GM12872 (cell line): ENCODE results near the gene NCAPH2.

Experiments used
- TF ChIP-seq, protein P1 (sequence below): IDR thresholded peaks from 3 replicates; pipeline ENCODE4 v1.5.1; 2011; ENCODE audit warnings: low read depth, mild to moderate bottlenecking, low read length, moderate library complexity; ENCODE audit not compliant: insufficient read depth

Gene NCAPH2

DNA sequence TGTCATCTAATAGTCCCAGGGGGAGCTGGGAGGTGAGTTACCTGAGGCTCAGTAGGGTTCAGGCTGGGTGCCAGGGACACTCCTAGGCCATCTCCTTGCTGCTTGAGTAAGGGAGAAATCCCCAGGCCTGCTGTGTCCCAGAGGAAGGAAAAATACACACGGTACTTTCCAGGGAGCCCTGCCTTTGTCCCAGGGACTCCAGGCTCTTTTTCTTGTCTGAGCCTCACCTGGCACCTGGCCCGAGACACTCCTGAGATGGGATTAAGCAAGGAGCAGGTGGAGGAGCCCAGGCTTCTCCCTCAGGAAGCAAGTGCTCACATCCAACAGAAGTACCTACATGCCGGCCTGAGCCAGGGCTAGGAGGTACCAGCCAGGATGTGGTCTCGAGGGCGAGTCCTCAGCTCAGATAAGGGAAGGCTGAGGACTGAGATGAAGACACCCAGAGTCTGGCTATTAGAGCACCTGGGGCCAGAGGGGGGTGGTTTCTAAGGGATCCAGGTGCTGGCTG is 36.8 kb downstream of the NCAPH2 start:
- TF ChIP-seq, protein P1, sequence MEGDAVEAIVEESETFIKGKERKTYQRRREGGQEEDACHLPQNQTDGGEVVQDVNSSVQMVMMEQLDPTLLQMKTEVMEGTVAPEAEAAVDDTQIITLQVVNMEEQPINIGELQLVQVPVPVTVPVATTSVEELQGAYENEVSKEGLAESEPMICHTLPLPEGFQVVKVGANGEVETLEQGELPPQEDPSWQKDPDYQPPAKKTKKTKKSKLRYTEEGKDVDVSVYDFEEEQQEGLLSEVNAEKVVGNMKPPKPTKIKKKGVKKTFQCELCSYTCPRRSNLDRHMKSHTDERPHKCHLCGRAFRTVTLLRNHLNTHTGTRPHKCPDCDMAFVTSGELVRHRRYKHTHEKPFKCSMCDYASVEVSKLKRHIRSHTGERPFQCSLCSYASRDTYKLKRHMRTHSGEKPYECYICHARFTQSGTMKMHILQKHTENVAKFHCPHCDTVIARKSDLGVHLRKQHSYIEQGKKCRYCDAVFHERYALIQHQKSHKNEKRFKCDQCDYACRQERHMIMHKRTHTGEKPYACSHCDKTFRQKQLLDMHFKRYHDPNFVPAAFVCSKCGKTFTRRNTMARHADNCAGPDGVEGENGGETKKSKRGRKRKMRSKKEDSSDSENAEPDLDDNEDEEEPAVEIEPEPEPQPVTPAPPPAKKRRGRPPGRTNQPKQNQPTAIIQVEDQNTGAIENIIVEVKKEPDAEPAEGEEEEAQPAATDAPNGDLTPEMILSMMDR = no peak

DNA sequence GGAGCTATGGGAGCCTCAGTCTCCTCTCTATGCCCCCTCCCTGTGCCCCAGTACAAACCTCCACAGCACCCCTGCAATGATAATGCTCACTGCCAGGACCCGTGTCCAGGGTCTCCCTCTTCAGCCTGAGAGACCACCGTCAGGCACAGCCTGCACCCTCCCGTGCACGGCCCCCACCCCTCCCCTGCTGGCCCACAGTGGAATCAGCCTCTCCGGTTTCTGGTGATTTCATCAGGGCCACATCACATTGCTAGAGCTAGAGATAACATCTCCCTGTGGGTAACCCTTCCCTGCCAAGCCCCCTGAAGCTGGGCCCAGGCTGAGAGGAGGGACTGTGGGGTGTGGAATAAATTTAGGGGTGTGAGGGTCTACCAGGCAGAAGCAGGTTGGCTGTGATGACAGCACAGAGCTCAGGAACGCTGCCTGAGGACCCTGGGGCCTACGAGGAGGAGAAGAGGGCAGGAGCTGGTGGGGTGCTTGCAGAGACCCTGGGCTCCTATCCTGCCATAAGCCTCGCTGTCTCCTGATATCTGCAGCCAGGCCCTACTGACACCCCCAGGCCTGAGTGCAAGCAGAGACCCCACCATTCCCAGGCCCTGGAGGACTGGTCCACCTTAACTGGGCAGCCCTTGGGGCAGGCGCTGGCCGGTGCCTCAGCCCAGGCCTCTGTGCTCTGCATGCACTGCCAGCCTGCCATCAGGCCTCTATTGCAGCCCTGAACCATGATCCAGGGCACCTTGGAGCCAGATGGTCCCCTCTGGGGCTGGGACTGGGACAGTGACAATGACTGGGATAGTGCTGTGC is 37.7 kb downstream of the NCAPH2 start, which contains the start of gene KLHDC7B:
Gene KLHDC7B (plus strand): TSS at position 378 of the 804 bp plus-strand sequence. CDS start 345 bp downstream, at position 723.
- TF ChIP-seq, protein P1 = 0 out of 3 replicates have a peak, but pooled peaks have one; percentile 14

DNA sequence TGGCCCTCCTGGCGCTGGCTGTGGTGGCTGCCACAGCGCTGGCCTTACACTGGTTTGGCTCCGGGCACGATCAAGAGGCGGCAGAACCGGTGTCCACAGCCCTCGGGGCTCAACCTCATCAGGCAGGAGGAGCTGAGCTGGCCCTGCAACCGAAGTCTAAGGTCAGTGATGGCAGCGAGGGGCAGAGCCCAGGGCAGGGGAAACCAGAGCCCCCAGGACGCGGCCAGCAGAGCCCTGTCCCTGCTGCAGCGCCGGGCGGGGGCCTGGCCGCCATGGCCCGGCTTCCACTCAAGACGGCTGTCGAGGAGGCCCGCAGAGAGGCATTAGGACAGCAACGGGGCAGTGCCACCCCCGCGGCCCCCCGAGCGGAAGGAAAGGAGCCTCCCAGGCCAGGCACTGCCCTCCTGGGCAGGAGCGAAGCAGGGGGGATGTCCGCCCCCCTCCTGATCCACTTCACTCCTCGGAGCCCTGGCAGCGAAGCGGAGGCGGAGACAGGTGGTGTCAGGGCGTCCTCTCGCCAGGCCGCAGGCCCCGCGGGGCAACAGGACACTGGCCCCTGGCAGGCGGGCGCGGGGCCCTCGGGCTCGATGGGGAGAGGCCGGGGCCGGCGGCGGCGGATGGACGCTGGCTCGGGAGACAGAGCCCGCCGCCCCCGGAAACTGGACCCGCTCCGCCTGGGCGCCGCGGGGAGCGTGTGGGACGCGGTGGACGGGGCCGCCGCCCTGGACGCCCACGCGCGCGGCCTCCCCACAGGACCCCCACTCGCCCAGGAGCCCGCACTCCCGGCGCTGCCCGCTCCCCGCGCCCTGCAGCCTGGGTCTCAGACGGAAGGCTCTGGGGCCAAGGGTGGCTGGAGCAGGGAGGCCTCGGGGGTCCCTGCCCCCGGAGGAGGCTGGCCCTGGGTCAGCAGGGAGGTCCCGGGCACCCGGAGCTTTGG is 38.6 kb downstream of the NCAPH2 start:
- TF ChIP-seq, protein P1 = no peak

DNA sequence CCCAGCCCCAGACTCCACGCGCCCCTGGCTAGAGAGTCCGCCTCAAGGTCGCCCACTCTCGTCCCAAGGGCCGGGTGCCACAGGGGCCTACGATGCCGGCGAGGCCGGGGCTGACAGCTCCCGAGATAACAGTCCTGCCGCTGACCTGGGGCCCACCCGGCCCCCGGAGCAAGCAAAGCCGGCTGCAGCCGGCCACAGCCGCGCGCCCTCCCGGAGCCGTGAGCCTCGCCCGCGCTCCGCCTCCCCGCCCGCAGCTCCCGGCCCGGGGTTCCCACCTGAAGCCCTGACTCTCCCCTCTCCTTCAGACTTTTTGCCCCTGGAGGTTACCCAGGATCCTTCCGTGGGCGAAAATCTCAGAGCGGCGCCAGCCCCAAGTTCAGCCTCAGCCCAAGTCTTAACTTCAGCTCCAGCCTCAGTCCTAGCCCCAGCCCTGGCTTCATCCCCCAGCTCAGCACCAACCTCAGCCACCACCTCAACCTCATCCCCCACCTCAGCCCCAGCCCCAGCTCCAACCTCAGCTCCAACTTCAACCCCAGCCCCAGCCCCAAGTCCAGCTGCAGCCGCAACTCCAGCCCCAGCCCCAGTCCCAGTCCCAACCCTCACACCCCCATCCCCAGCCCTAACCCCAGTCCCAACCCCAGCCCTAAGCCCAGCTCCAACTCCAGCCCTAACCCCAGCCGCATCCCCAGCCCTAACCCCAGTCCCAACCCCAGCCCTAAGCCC is 39.4 kb downstream of the NCAPH2 start:
- TF ChIP-seq, protein P1 = no peak

DNA sequence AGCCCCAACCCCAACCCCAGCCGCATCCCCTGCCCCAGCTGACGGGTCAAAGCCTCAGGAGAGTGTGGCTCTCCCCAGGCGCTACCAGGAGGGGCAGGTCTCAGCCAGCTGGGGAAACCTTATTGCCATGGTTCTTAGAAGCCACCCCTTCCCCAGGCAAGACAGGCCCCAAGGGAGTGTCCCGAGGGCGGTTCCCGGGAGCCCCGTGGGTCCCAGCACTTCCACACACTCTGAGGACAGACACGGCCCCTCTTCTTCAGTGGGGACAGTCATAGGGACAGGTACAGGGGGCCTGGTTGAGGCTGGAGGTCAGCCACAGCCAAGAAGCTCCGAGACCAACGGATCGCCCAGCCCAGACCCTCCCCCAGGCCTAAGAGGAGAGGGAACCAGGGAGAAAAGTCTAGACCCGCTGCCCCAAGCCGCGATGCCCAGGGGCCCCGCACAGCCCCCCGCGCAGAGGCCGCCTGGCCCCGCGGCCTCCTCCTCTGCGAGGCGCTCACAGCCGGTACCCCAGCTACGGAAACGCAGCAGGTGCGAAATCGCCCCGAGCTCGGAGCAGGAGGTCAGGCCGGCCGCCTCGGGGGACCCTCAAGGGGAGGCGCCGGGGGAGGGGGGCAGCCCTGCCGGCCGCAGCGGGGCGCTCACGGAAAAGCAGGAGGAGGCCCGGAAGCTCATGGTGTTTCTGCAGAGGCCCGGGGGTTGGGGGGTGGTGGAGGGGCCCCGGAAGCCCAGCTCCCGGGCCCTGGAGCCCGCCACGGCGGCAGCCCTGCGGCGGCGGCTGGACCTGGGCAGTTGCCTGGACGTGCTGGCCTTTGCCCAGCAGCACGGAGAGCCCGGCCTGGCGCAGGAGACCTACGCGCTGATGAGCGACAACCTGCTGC is 40.3 kb downstream of the NCAPH2 start:
- TF ChIP-seq, protein P1 = peak; percentile 32; the same call in 1 of the 3 replicates

DNA sequence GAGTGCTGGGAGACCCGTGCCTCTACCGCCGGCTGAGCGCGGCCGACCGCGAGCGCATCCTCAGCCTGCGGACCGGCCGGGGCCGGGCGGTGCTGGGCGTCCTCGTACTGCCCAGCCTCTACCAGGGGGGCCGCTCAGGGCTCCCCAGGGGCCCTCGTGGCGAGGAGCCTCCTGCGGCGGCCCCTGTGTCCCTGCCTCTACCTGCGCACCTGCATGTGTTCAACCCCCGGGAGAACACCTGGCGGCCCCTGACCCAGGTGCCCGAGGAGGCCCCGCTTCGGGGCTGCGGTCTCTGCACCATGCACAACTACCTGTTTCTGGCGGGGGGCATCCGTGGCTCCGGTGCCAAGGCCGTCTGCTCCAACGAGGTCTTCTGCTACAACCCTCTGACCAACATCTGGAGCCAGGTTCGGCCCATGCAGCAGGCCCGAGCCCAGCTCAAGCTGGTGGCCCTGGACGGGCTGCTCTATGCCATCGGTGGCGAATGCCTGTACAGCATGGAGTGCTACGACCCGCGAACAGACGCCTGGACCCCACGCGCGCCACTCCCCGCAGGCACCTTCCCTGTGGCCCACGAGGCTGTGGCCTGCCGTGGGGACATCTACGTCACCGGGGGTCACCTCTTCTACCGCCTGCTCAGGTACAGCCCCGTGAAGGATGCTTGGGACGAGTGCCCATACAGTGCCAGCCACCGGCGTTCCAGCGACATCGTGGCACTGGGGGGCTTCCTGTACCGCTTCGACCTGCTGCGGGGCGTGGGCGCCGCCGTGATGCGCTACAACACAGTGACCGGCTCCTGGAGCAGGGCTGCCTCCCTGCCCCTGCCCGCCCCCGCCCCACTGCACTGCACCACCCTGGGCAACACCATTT is 41.1 kb downstream of the NCAPH2 start:
- TF ChIP-seq, protein P1 = no peak
